HG02763 (cell line): ENCODE measurements around the gene EPB41L3.

Experiments
- ATAC-seq: cut with Tn5 transposase; IDR thresholded peaks from one replicate; pipeline ENCODE4 v1.9.1; 2021; ENCODE audit warnings: mild to moderate bottlenecking, moderate library complexity; ENCODE audit not compliant: unreplicated experiment

Gene EPB41L3

GRCh38 chr18:5456577-5457461 lies 87.0 kb downstream of the EPB41L3 start:
- ATAC-seq = peak; percentile 63

- ATAC-seq = no peak
These were observed 88.1 kb downstream of the EPB41L3 start for GRCh38 chr18:5455674-5456073.

GRCh38 chr18:5452943-5453443 lies 90.8 kb downstream of the EPB41L3 start:
- ATAC-seq = no peak

- ATAC-seq = no peak
These were observed 91.9 kb downstream of the EPB41L3 start for GRCh38 chr18:5451871-5452270.

- ATAC-seq = no peak
These were observed 92.6 kb downstream of the EPB41L3 start for GRCh38 chr18:5451150-5451549.

GRCh38 chr18:5449858-5450509 lies 93.8 kb downstream of the EPB41L3 start:
- ATAC-seq = no peak

- no peak for ATAC-seq
These were observed 96.4 kb downstream of the EPB41L3 start for GRCh38 chr18:5447442-5447841.

GRCh38 chr18:5444847-5445246 lies 99.0 kb downstream of the EPB41L3 start:
- no peak for ATAC-seq

- no peak for ATAC-seq
These were observed 99.5 kb downstream of the EPB41L3 start for GRCh38 chr18:5444269-5444668.

GRCh38 chr18:5439986-5440696 lies 103.7 kb downstream of the EPB41L3 start:
- no peak for ATAC-seq

GRCh38 chr18:5434425-5434824 lies 109.4 kb downstream of the EPB41L3 start:
- ATAC-seq = no peak

GRCh38 chr18:5431836-5432575 lies 111.8 kb downstream of the EPB41L3 start:
- ATAC-seq = no peak

- ATAC-seq = no peak
These were observed 113.7 kb downstream of the EPB41L3 start for GRCh38 chr18:5430131-5430530.

- ATAC-seq = no peak
These were observed 114.1 kb downstream of the EPB41L3 start for GRCh38 chr18:5429681-5430080.

- ATAC-seq = no peak
These were observed 118.1 kb downstream of the EPB41L3 start for GRCh38 chr18:5425721-5426120.

- no peak for ATAC-seq
These were observed 118.7 kb downstream of the EPB41L3 start for GRCh38 chr18:5424903-5425664.

GRCh38 chr18:5422626-5423025 lies 121.2 kb downstream of the EPB41L3 start:
- ATAC-seq = no peak

- ATAC-seq = no peak
These were observed 121.8 kb downstream of the EPB41L3 start for GRCh38 chr18:5421981-5422380.

- ATAC-seq = no peak
These were observed 122.9 kb downstream of the EPB41L3 start for GRCh38 chr18:5420906-5421305.

GRCh38 chr18:5419601-5420000 lies 124.2 kb downstream of the EPB41L3 start:
- ATAC-seq = no peak
